Mesendoderm (in vitro differentiated cells): Measurements from ENCODE around the gene AGL. TPM values are rescaled to one million over a fixed set of nuclear protein-coding genes. Genes with fewer than 3 reads are reported as not detected.

Source experiments
- DNase-seq: peaks from one replicate; pipeline ENCODE4 v3.0.0; 2013
- H2AK5ac ChIP-seq: 2 replicates; pipeline ENCODE4 v1.6.1; 2013; ENCODE audit warnings: low read length, inconsistent platforms
- H2BK120ac ChIP-seq: 2 replicates; pipeline ENCODE4 v1.6.1; 2013; ENCODE audit warnings: low read depth, mild to moderate bottlenecking, low read length, moderate library complexity, mixed read lengths
- H2BK15ac ChIP-seq: replicated peaks from 2 replicates; pipeline ENCODE4 v1.6.1; 2013; ENCODE audit warnings: low read depth, mild to moderate bottlenecking, moderate library complexity
- H2BK5ac ChIP-seq: 2 replicates; pipeline ENCODE4 v1.6.1; 2013; ENCODE audit warnings: low read length, inconsistent platforms
- H3K18ac ChIP-seq: 2 replicates; pipeline ENCODE4 v1.6.1; 2013; ENCODE audit warnings: mild to moderate bottlenecking, low read length, mixed read lengths
- H3K23ac ChIP-seq: one replicate; pipeline ENCODE4 v1.6.1; 2013; ENCODE audit warnings: low read length
- H3K27ac ChIP-seq: 2 replicates; pipeline ENCODE4 v1.5.1; 2013; ENCODE audit warnings: low read depth, mild to moderate bottlenecking, inconsistent platforms, low read length, moderate library complexity
- H3K27me3 ChIP-seq: 2 replicates; pipeline ENCODE4 v1.6.1; 2013; ENCODE audit warnings: low read length, control low read depth, mild to moderate bottlenecking, inconsistent platforms; ENCODE audit not compliant: insufficient read depth, poor library complexity
- H3K36me3 ChIP-seq: 2 replicates; pipeline ENCODE4 v1.6.1; 2013; ENCODE audit warnings: low read length, inconsistent platforms; ENCODE audit not compliant: control insufficient read depth, insufficient read depth
- H3K4ac ChIP-seq: one replicate; pipeline ENCODE4 v1.6.1; 2013; ENCODE audit warnings: low read depth, mild to moderate bottlenecking, low read length, moderate library complexity
- H3K4me1 ChIP-seq: 2 replicates; pipeline ENCODE4 v1.6.1; 2013; ENCODE audit warnings: low read depth, low read length, inconsistent platforms; ENCODE audit not compliant: control insufficient read depth
- H3K4me2 ChIP-seq: 2 replicates; pipeline ENCODE4 v1.6.1; 2013; ENCODE audit warnings: low read length
- H3K4me3 ChIP-seq: 2 replicates; pipeline ENCODE4 v1.5.1; 2013; ENCODE audit warnings: mild to moderate bottlenecking, low read length
- H3K56ac ChIP-seq: one replicate; pipeline ENCODE4 v1.6.1; 2013; ENCODE audit warnings: low read length
- H3K79me1 ChIP-seq: 2 replicates; pipeline ENCODE4 v1.6.1; 2013; ENCODE audit warnings: low read length, inconsistent platforms
- H3K79me2 ChIP-seq: 2 replicates; pipeline ENCODE4 v1.6.1; 2013; ENCODE audit warnings: mild to moderate bottlenecking, low read length; ENCODE audit not compliant: control insufficient read depth, insufficient read depth
- H3K9ac ChIP-seq: 2 replicates; pipeline ENCODE4 v1.6.1; 2013; ENCODE audit warnings: low read length, inconsistent platforms
- H4K5ac ChIP-seq: one replicate; pipeline ENCODE4 v1.6.1; 2013; ENCODE audit warnings: low read length
- H4K8ac ChIP-seq: one replicate; pipeline ENCODE4 v1.6.1; 2013; ENCODE audit warnings: low read depth, mild to moderate bottlenecking, control low read depth, low read length, moderate library complexity
- WGBS: extraction: QIAGEN DNeasy Blood & Tissue Kit; methylation state at CpG from one replicate; pipeline ENCODE4 v1.1.7; 2013; ENCODE audit warnings: low lambda C conversion rate, missing lambda C conversion rate; ENCODE audit not compliant: insufficient coverage; ENCODE audit errors: extremely low coverage; 5-methylcytosine and 5-hydroxymethylcytosine counted together
- polyA plus RNA-seq, 2 experiments: library from polyadenylated mRNA; stranded (reverse); fragments of 200-250 nt; gene quantifications; one replicate each; pipeline ENCODE4 v1.2.3, GENCODE V29; 2013

Gene AGL
- polyA plus RNA-seq (2013, experiment 1 of 2): 8.5 TPM
- polyA plus RNA-seq (2013, experiment 2 of 2): 8.4 TPM

GRCh38 chr1:99849744-99850458 is at the start of gene AGL:
AGL (plus strand) TSS chr1:99850361; CDS start chr1:99851043, 682 bp downstream.
- Histone ChIP-seq H3K9ac (peak within 1 kb of the TSS; percentile 89), H2AK5ac (no peak within 1 kb of the TSS), H3K4me1 (no peaks in the 10 kb centered on the region), H4K8ac (no peak within 1 kb of the TSS), H4K5ac (peak within 1 kb of the TSS; percentile 18), H3K4me2 (peak within 1 kb of the TSS; percentile 72), H2BK5ac (peak within 1 kb of the TSS; percentile 71), H2BK15ac (no peak within 1 kb of the TSS), H3K4me3 (peak within 1 kb of the TSS; percentile 87), H3K56ac (peak within 1 kb of the TSS; percentile 94), H3K4ac (peak within 1 kb of the TSS; percentile 59), H3K79me2 (no peaks in the 10 kb centered on the region), H3K18ac (peak within 1 kb of the TSS; percentile 56), H3K27ac (peak within 1 kb of the TSS; percentile 84), H2BK120ac (peak within 1 kb of the TSS; percentile 3), H3K79me1 (no peaks in the 10 kb centered on the region), H3K23ac (peak within 1 kb of the TSS; percentile 10), H3K27me3 (no peaks in the 10 kb centered on the region), H3K36me3 (no peaks in the 10 kb centered on the region)
- WGBS: no CpG with 5 or more reads among the region's 65 CpGs
- peak; percentile 93 for DNase-seq

GRCh38 chr1:99801584-99801983 is 48.6 kb upstream of the AGL start:
- no peak overlapping the region for H2BK5ac ChIP-seq
- no CpG with 5 or more reads among the region's 3 CpGs for WGBS

GRCh38 chr1:99806882-99807281 is 43.3 kb upstream of the AGL start:
- Histone ChIP-seq H3K79me2 (no peaks in the 10 kb centered on the region), H3K4me3 (no peak overlapping the region), H2AK5ac (no peak overlapping the region), H3K23ac (no peak overlapping the region), H3K27ac (no peak overlapping the region), H3K36me3 (no peaks in the 10 kb centered on the region), H3K9ac (no peak overlapping the region), H3K4me1 (peaks cover 3% of the 10 kb centered on the region), H3K27me3 (no peaks in the 10 kb centered on the region), H2BK15ac (peak overlapping the region; percentile 14), H3K79me1 (no peaks in the 10 kb centered on the region), H3K56ac (no peak overlapping the region), H2BK120ac (no peak overlapping the region), H3K18ac (no peak overlapping the region), H3K4me2 (no peak overlapping the region), H4K8ac (no peak overlapping the region), H3K4ac (no peak overlapping the region), H2BK5ac (no peak overlapping the region), H4K5ac (no peak overlapping the region)
- no CpG with 5 or more reads among the region's 2 CpGs for WGBS
- DNase-seq: no peak

More at GRCh38 chr1:99801584-99801983, 48.6 kb upstream of the AGL start:
- no peaks in the 10 kb centered on the region for H3K79me2 ChIP-seq
- no peak overlapping the region for H3K4me3 ChIP-seq
- no peaks in the 10 kb centered on the region for H3K27me3 ChIP-seq
- peak overlapping the region; percentile 12 for H2BK120ac ChIP-seq
- no peak overlapping the region for H2AK5ac ChIP-seq
- H2BK15ac ChIP-seq: no peak overlapping the region
- H3K36me3 ChIP-seq: no peaks in the 10 kb centered on the region
- H3K56ac ChIP-seq: no peak overlapping the region
- no peak overlapping the region for H3K23ac ChIP-seq
- no peak overlapping the region for H3K9ac ChIP-seq
- no peaks in the 10 kb centered on the region for H3K79me1 ChIP-seq
- no peaks in the 10 kb centered on the region for H3K4me1 ChIP-seq
- H3K27ac ChIP-seq: no peak overlapping the region
- no peak overlapping the region for H3K4me2 ChIP-seq
- no peak overlapping the region for H3K4ac ChIP-seq
- H4K5ac ChIP-seq: no peak overlapping the region
- no peak overlapping the region for H4K8ac ChIP-seq
- no peak for DNase-seq
- H3K18ac ChIP-seq: no peak overlapping the region

- H3K18ac ChIP-seq: no peak overlapping the region
Observed at GRCh38 chr1:99808391-99809115, 41.6 kb upstream of the AGL start.

GRCh38 chr1:99811075-99811474 is 39.1 kb upstream of the AGL start:
- no peak overlapping the region for H2BK15ac ChIP-seq
- H3K36me3 ChIP-seq: no peaks in the 10 kb centered on the region
- H3K18ac ChIP-seq: no peak overlapping the region
- no peaks in the 10 kb centered on the region for H3K79me2 ChIP-seq
- H3K4ac ChIP-seq: no peak overlapping the region
- H3K4me3 ChIP-seq: no peak overlapping the region
- H3K27me3 ChIP-seq: no peaks in the 10 kb centered on the region
- no peak overlapping the region for H3K9ac ChIP-seq
- no peak overlapping the region for H3K23ac ChIP-seq
- no peak overlapping the region for H3K56ac ChIP-seq
- no peaks in the 10 kb centered on the region for H3K79me1 ChIP-seq
- peaks cover 3% of the 10 kb centered on the region for H3K4me1 ChIP-seq
- no peak overlapping the region for H4K8ac ChIP-seq
- no peak overlapping the region for H3K4me2 ChIP-seq
- H2AK5ac ChIP-seq: no peak overlapping the region
- peak overlapping the region; percentile 9 for H2BK5ac ChIP-seq
- no peak for DNase-seq
- no peak overlapping the region for H4K5ac ChIP-seq
- H2BK120ac ChIP-seq: no peak overlapping the region
- H3K27ac ChIP-seq: no peak overlapping the region
- no CpG with 5 or more reads among the region's 1 CpG for WGBS

More at GRCh38 chr1:99808391-99809115, 41.6 kb upstream of the AGL start:
- peak overlapping the region; percentile 59 for H3K9ac ChIP-seq
- no peak overlapping the region for H2BK120ac ChIP-seq
- no peak overlapping the region for H3K4me2 ChIP-seq
- H3K36me3 ChIP-seq: no peaks in the 10 kb centered on the region
- no peaks in the 10 kb centered on the region for H3K27me3 ChIP-seq
- peak overlapping the region; percentile 61 for H4K5ac ChIP-seq
- peak overlapping the region; percentile 52 for H2BK5ac ChIP-seq
- H3K56ac ChIP-seq: peak overlapping the region; percentile 84
- no peak overlapping the region for H3K4ac ChIP-seq
- no peak overlapping the region for H4K8ac ChIP-seq
- no peak overlapping the region for H3K23ac ChIP-seq
- peak; percentile 93 for DNase-seq
- no peaks in the 10 kb centered on the region for H3K79me2 ChIP-seq
- peak overlapping the region; percentile 23 for H3K27ac ChIP-seq
- no CpG with 5 or more reads among the region's 7 CpGs for WGBS
- peak overlapping the region; percentile 89 for H2BK15ac ChIP-seq
- H2AK5ac ChIP-seq: no peak overlapping the region
- no peak overlapping the region for H3K4me3 ChIP-seq
- H3K4me1 ChIP-seq: peaks cover 3% of the 10 kb centered on the region
- no peaks in the 10 kb centered on the region for H3K79me1 ChIP-seq
